CD4-positive, alpha-beta T cell (primary cell): Measurements from ENCODE around the gene ZNF556. TPM values are rescaled to one million over a fixed set of nuclear protein-coding genes. Genes with fewer than 3 reads are reported as not detected.

ENCODE experiments used
- ATAC-seq: fragments of 200-7000 bp; cut with Tn5 transposase; one replicate; pipeline ENCODE4 v1.10.0; 2022; ENCODE audit warnings: mild to moderate bottlenecking; ENCODE audit not compliant: poor library complexity
- CTCF ChIA-PET: fragments of 350-600 bp; sonication (Branson Sonifier 250); formaldehyde crosslinking; loops from one replicate; lab custom pipeline; 2021; ENCODE audit warnings: antibody characterized with exemption, inconsistent platforms; lab: Charles Lee
- POLR2A ChIA-PET: fragments of 350-600 bp; sonication (Branson Sonifier 250); formaldehyde crosslinking; loops from one replicate; lab custom pipeline; 2021; ENCODE audit warnings: antibody characterized with exemption, inconsistent platforms; lab: Charles Lee
- DNase-seq, 14 experiments: peaks; one replicate each; pipeline ENCODE4 v3.0.0-alpha.2; 2013 to 2020; ENCODE audit warnings: mixed read lengths in 2 of 14
- H3K27ac ChIP-seq, 2 donors: one replicate each; pipeline versions ENCODE4 v1.5.1 to v1.7.0; 2013; ENCODE audit warnings: low read length in 2 of 2, low read depth in 1 of 2, mild to moderate bottlenecking in 1 of 2
- H3K27me3 ChIP-seq, 2 experiments: 1 replicate in 1 of 2; 2 replicates in 1 of 2; pipeline versions ENCODE4 v1.6.1 to v1.7.0; 2013; ENCODE audit warnings: low read length in 2 of 2, control low read depth in 1 of 2, mild to moderate bottlenecking in 1 of 2, moderate library complexity in 1 of 2; ENCODE audit not compliant: insufficient read depth in 2 of 2, control insufficient read depth in 1 of 2
- H3K36me3 ChIP-seq: one replicate; pipeline ENCODE4 v1.6.1; 2013; ENCODE audit warnings: low read length, control low read depth; ENCODE audit not compliant: insufficient read depth
- H3K4me1 ChIP-seq: one replicate; pipeline ENCODE4 v1.6.1; 2013; ENCODE audit warnings: low read length, control low read depth; ENCODE audit not compliant: insufficient read depth
- H3K4me3 ChIP-seq: one replicate; pipeline ENCODE4 v1.5.1; 2013; ENCODE audit warnings: mild to moderate bottlenecking, low read length, moderate library complexity
- H3K9me3 ChIP-seq, 2 experiments: 1 replicate in 1 of 2; 2 replicates in 1 of 2; pipeline versions ENCODE4 v1.6.1 to v1.7.0; 2013; ENCODE audit warnings: low read length in 2 of 2, mild to moderate bottlenecking in 2 of 2, control low read depth in 1 of 2, moderate library complexity in 1 of 2; ENCODE audit not compliant: control insufficient read depth in 1 of 2, insufficient read depth in 1 of 2
- H3K27ac Mint-ChIP-seq: one replicate; pipeline ENCODE4 v1.8.0; 2020; ENCODE audit warnings: mixed read lengths
- H3K27me3 Mint-ChIP-seq: one replicate; pipeline ENCODE4 v1.8.0; 2021; ENCODE audit warnings: mixed read lengths
- H3K36me3 Mint-ChIP-seq: one replicate; pipeline ENCODE4 v1.8.0; 2021; ENCODE audit warnings: low read depth, mixed read lengths
- H3K4me1 Mint-ChIP-seq: one replicate; pipeline ENCODE4 v1.8.0; 2021; ENCODE audit warnings: low read depth, mixed read lengths
- H3K4me3 Mint-ChIP-seq: one replicate; pipeline ENCODE4 v1.8.0; 2020; ENCODE audit warnings: mild to moderate bottlenecking, mixed read lengths
- H3K9me3 Mint-ChIP-seq: one replicate; pipeline ENCODE4 v1.8.0; 2020; ENCODE audit warnings: mixed read lengths
- intact Hi-C, 2 experiments: fragments of 100-400 bp; cut with DNase I in 1 of 2; cut with micrococcal nuclease in 1 of 2; formaldehyde crosslinking; loops; one replicate each; pipeline versions ENCODE4 v1.15.1 to v1.9.0; 2023 to 2025; cut with DNase I, micrococcal nuclease
- total RNA-seq, 174 experiments: library from RNA in 2 of 174; stranded (reverse) in 2 of 174; gene quantifications; one replicate each; pipeline ENCODE4 v1.2.3 and lab custom pipeline; 2021 to 2026
- TF ChIP-seq, protein P1 (sequence below): fragments of 200-600 bp; IDR thresholded peaks from one replicate; pipeline ENCODE4 v1.8.0; 2022; ENCODE audit warnings: antibody characterized with exemption, mild to moderate bottlenecking

The ZNF556 gene
- total RNA-seq, 2 experiments from 2014 or later = not detected

GRCh38 chr19:2865334-2866100, 1.6 kb upstream of the ZNF556 start:
- H3K27me3 ChIP-seq = peaks cover 0 to 3% of the 10 kb centered on the region in 2 experiments
- ChIA-PET CTCF (no interaction called here), POLR2A (interaction anchor here (1.2 kb wide), 1 partner anchor 24 kb away, joined by 3 read pairs; the partner anchor contains the start of gene ZNF555)
- Mint-ChIP-seq H3K9me3 (no peaks in the 10 kb centered on the region), H3K27ac (no peak overlapping the region), H3K27me3 (peaks cover 10% of the 10 kb centered on the region), H3K4me1 (peaks cover 7% of the 10 kb centered on the region), H3K4me3 (no peak overlapping the region), H3K36me3 (no peaks in the 10 kb centered on the region)
- no peaks in the 10 kb centered on the region for H3K36me3 ChIP-seq
- H3K4me1 ChIP-seq = no peaks in the 10 kb centered on the region
- H3K9me3 ChIP-seq = peaks cover 0 to 11% of the 10 kb centered on the region in 2 experiments
- H3K27ac ChIP-seq = no peak overlapping the region
- ATAC-seq (no peak), DNase-seq (no peak)
- intact Hi-C loops = no loop called here
- TF ChIP-seq, protein P1, sequence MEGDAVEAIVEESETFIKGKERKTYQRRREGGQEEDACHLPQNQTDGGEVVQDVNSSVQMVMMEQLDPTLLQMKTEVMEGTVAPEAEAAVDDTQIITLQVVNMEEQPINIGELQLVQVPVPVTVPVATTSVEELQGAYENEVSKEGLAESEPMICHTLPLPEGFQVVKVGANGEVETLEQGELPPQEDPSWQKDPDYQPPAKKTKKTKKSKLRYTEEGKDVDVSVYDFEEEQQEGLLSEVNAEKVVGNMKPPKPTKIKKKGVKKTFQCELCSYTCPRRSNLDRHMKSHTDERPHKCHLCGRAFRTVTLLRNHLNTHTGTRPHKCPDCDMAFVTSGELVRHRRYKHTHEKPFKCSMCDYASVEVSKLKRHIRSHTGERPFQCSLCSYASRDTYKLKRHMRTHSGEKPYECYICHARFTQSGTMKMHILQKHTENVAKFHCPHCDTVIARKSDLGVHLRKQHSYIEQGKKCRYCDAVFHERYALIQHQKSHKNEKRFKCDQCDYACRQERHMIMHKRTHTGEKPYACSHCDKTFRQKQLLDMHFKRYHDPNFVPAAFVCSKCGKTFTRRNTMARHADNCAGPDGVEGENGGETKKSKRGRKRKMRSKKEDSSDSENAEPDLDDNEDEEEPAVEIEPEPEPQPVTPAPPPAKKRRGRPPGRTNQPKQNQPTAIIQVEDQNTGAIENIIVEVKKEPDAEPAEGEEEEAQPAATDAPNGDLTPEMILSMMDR = no peak
- no peak overlapping the region for H3K4me3 ChIP-seq

GRCh38 chr19:2866495-2867024, 575 bp upstream of the ZNF556 start:
- Mint-ChIP-seq H3K36me3 (no peaks in the 10 kb centered on the region), H3K4me1 (peaks cover 7% of the 10 kb centered on the region), H3K9me3 (no peaks in the 10 kb centered on the region), H3K4me3 (no peak overlapping the region), H3K27me3 (peaks cover 10% of the 10 kb centered on the region), H3K27ac (no peak overlapping the region)
- intact Hi-C loops = no loop called here
- CTCF ChIA-PET = no interaction called here
- Histone ChIP-seq H3K36me3 (no peaks in the 10 kb centered on the region), H3K27ac (no peak overlapping the region), H3K4me1 (no peaks in the 10 kb centered on the region), H3K4me3 (no peak overlapping the region), H3K9me3 (peaks cover 0 to 14% of the 10 kb centered on the region in 2 experiments), H3K27me3 (peaks cover 0 to 3% of the 10 kb centered on the region in 2 experiments)
- TF ChIP-seq, protein P1 = no peak
- POLR2A ChIA-PET = interaction anchor here (1.3 kb wide), 1 partner anchor 25 kb away, joined by 3 read pairs; the partner anchor contains the start of gene ZNF555
- ATAC-seq (no peak), DNase-seq (no peak)

DNA sequence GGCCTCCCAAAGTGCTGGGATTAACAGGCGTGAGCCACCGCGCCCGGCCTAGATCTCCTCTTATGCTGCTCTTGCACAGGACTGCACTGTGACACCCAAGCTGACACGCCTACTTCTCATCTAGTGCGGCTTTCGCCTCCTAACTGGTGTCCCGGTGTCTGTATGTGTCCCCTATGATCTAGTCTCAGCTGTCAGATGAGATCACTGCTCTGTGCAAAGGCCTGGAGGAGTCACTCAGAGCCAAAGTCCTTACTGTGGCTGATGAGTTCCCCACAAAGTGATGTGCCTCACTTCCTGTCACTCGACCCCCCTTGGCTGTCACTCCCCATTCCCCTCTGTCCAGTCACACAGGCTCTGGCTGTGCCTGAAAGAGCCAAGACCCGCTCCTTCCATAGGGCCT, 2.5 kb downstream of the ZNF556 start:
- intact Hi-C loops = loop anchor here in 1 of 2 experiments (5.0 kb wide), 1 partner anchor 52 kb away; the partner anchor contains the start of gene ZNF554
- POLR2A ChIA-PET = no interaction called here
- TF ChIP-seq, protein P1 = no peak
- Histone ChIP-seq H3K4me1 (peaks cover 2% of the 10 kb centered on the region), H3K9me3 (peaks cover 0 to 19% of the 10 kb centered on the region in 2 experiments), H3K36me3 (no peaks in the 10 kb centered on the region), H3K27me3 (peaks cover 0 to 3% of the 10 kb centered on the region in 2 experiments), H3K4me3 (no peak overlapping the region), H3K27ac (no peak overlapping the region)
- H3K9me3 Mint-ChIP-seq = no peaks in the 10 kb centered on the region
- CTCF ChIA-PET = no interaction called here
- DNase-seq = no peak
- no peaks in the 10 kb centered on the region for H3K36me3 Mint-ChIP-seq
- peaks cover 7% of the 10 kb centered on the region for H3K4me1 Mint-ChIP-seq
- no peak overlapping the region for H3K4me3 Mint-ChIP-seq
- H3K27ac Mint-ChIP-seq = no peak overlapping the region
- peaks cover 10% of the 10 kb centered on the region for H3K27me3 Mint-ChIP-seq
- no peak for ATAC-seq
